BLaER1 treated with 17β-estradiol and CSF1 and Interleukin-3, amounts not matched to agents 10 nM and 100 nM (cell line): ENCODE measurements around the gene TNFRSF1B.
A peak's percentile ranks its signal among the peaks of the same experiment; 100 is the strongest.

ENCODE experiments used
- H3K27ac ChIP-seq, 11 experiments: shearing (Covaris generic); formaldehyde crosslinking; 2 replicates each; pipeline ENCODE4 v1.8.1; 2022
- H3K27me3 ChIP-seq, 11 experiments: shearing (Covaris generic); formaldehyde crosslinking; 2 replicates each; pipeline ENCODE4 v1.8.1; 2022
- H3K36me3 ChIP-seq, 11 experiments: shearing (Covaris generic); formaldehyde crosslinking; 2 replicates each; pipeline ENCODE4 v1.8.1; 2022
- H3K4me1 ChIP-seq, 10 experiments: shearing (Covaris generic); formaldehyde crosslinking; 2 replicates each; pipeline ENCODE4 v1.8.1; 2022
- H3K4me2 ChIP-seq, 11 experiments: shearing (Covaris generic); formaldehyde crosslinking; 2 replicates each; pipeline ENCODE4 v1.8.1; 2022
- H3K4me3 ChIP-seq, 10 experiments: shearing (Covaris generic); formaldehyde crosslinking; 2 replicates each; pipeline ENCODE4 v1.8.1; 2022
- H3K9ac ChIP-seq, 11 experiments: shearing (Covaris generic); formaldehyde crosslinking; 2 replicates each; pipeline ENCODE4 v1.8.1; 2022
- H3K9me3 ChIP-seq, 11 experiments: shearing (Covaris generic); formaldehyde crosslinking; replicated peaks in 1 of 11; 2 replicates each; pipeline ENCODE4 v1.8.1; 2022
- H4K20me1 ChIP-seq, 11 experiments: shearing (Covaris generic); formaldehyde crosslinking; 2 replicates each; pipeline ENCODE4 v1.8.1; 2022
- Cebpa-rat ChIP-seq, 11 experiments: shearing (Covaris generic); IDR thresholded peaks; 2 replicates each; pipeline ENCODE4 v1.8.1; 2022

The TNFRSF1B gene

GRCh38 chr1:12245116-12245515, 78.3 kb downstream of the TNFRSF1B start:
- Histone ChIP-seq H3K36me3 (peaks cover 85 to 97% (median 92%) of the 10 kb centered on the region in 11 experiments), H3K9me3 (no peaks in the 10 kb centered on the region), H3K27me3 (no peaks in the 10 kb centered on the region), H3K9ac (peak overlapping the region in 2 of 11 experiments; percentile 7 to 34; a peak in 1 of 22 replicates), H3K4me3 (no peak overlapping the region), H3K4me2 (no peak overlapping the region), H3K27ac (no peak overlapping the region), H4K20me1 (peaks cover 0 to 32% (median 3%) of the 10 kb centered on the region in 11 experiments; a peak in 8 of 22 replicates), H3K4me1 (peaks cover 0 to 5% (median 0%) of the 10 kb centered on the region in 10 experiments; a peak in 1 of 20 replicates)
- TF ChIP-seq Cebpa-rat (IDR thresholded peaks at IDR 0.05): no peak

GRCh38 chr1:12245733-12246132, 78.9 kb downstream of the TNFRSF1B start:
- H3K9me3 ChIP-seq: no peaks in the 10 kb centered on the region
- H4K20me1 ChIP-seq: peaks cover 0 to 29% (median 3%) of the 10 kb centered on the region in 11 experiments; a peak in 8 of 22 replicates
- no peak overlapping the region for H3K4me2 ChIP-seq
- peaks cover 91 to 100% (median 98%) of the 10 kb centered on the region in 11 experiments for H3K36me3 ChIP-seq
- H3K9ac ChIP-seq: no peak overlapping the region; a peak in 2 of 22 replicates
- no peak overlapping the region for H3K4me3 ChIP-seq
- no peak overlapping the region for H3K27ac ChIP-seq
- TF ChIP-seq Cebpa-rat (IDR thresholded peaks at IDR 0.05): no peak
- H3K27me3 ChIP-seq: no peaks in the 10 kb centered on the region
- H3K4me1 ChIP-seq: peaks cover 0 to 5% (median 0%) of the 10 kb centered on the region in 10 experiments; a peak in 1 of 20 replicates

- H3K27ac ChIP-seq: no peak overlapping the region
- peaks cover 92 to 100% (median 97%) of the 10 kb centered on the region in 11 experiments for H3K36me3 ChIP-seq
- H4K20me1 ChIP-seq: peaks cover 0 to 21% (median 3%) of the 10 kb centered on the region in 11 experiments; a peak in 6 of 22 replicates
- H3K4me2 ChIP-seq: no peak overlapping the region
- TF ChIP-seq Cebpa-rat (IDR thresholded peaks at IDR 0.05): no peak
- H3K4me1 ChIP-seq: peaks cover 0 to 5% (median 0%) of the 10 kb centered on the region in 10 experiments; a peak in 1 of 20 replicates
- H3K9ac ChIP-seq: no peak overlapping the region
- no peaks in the 10 kb centered on the region for H3K9me3 ChIP-seq
- no peaks in the 10 kb centered on the region for H3K27me3 ChIP-seq
- no peak overlapping the region for H3K4me3 ChIP-seq
Measured at GRCh38 chr1:12246584-12246983, 79.8 kb downstream of the TNFRSF1B start.

GRCh38 chr1:12249181-12249580, 82.4 kb downstream of the TNFRSF1B start:
- Histone ChIP-seq H3K36me3 (peaks cover 92 to 100% (median 96%) of the 10 kb centered on the region in 11 experiments), H3K27me3 (no peaks in the 10 kb centered on the region), H3K27ac (no peak overlapping the region), H3K9me3 (no peaks in the 10 kb centered on the region), H4K20me1 (peaks cover 0 to 14% (median 0%) of the 10 kb centered on the region in 11 experiments; a peak in 5 of 22 replicates), H3K9ac (no peak overlapping the region), H3K4me3 (no peak overlapping the region), H3K4me2 (no peak overlapping the region), H3K4me1 (peaks cover 0 to 5% (median 0%) of the 10 kb centered on the region in 10 experiments; a peak in 1 of 20 replicates)
- no peak for TF ChIP-seq Cebpa-rat (IDR thresholded peaks at IDR 0.05)

GRCh38 chr1:12249748-12250147, 83.0 kb downstream of the TNFRSF1B start:
- no peak overlapping the region for H3K4me2 ChIP-seq
- TF ChIP-seq Cebpa-rat (IDR thresholded peaks at IDR 0.05): no peak
- no peak overlapping the region for H3K9ac ChIP-seq
- no peaks in the 10 kb centered on the region for H3K9me3 ChIP-seq
- H3K4me1 ChIP-seq: peaks cover 0 to 5% (median 0%) of the 10 kb centered on the region in 10 experiments; a peak in 1 of 20 replicates
- no peak overlapping the region for H3K4me3 ChIP-seq
- peaks cover 92 to 100% (median 96%) of the 10 kb centered on the region in 11 experiments for H3K36me3 ChIP-seq
- H3K27ac ChIP-seq: no peak overlapping the region
- peaks cover 0 to 14% (median 0%) of the 10 kb centered on the region in 11 experiments; a peak in 4 of 22 replicates for H4K20me1 ChIP-seq
- no peaks in the 10 kb centered on the region for H3K27me3 ChIP-seq

GRCh38 chr1:12251442-12251841, 84.7 kb downstream of the TNFRSF1B start:
- no peak overlapping the region for H3K9ac ChIP-seq
- H3K27me3 ChIP-seq: no peaks in the 10 kb centered on the region
- peaks cover 89 to 100% (median 96%) of the 10 kb centered on the region in 11 experiments for H3K36me3 ChIP-seq
- H3K4me2 ChIP-seq: no peak overlapping the region
- H3K9me3 ChIP-seq: no peaks in the 10 kb centered on the region
- peaks cover 0 to 14% (median 0%) of the 10 kb centered on the region in 11 experiments; a peak in 5 of 22 replicates for H4K20me1 ChIP-seq
- no peak overlapping the region for H3K27ac ChIP-seq
- H3K4me3 ChIP-seq: no peak overlapping the region
- no peaks in the 10 kb centered on the region for H3K4me1 ChIP-seq
- TF ChIP-seq Cebpa-rat (IDR thresholded peaks at IDR 0.05): no peak

GRCh38 chr1:12255913-12256312, 89.1 kb downstream of the TNFRSF1B start:
- Histone ChIP-seq H3K9me3 (no peaks in the 10 kb centered on the region), H4K20me1 (peaks cover 0 to 4% (median 0%) of the 10 kb centered on the region in 11 experiments; a peak in 2 of 22 replicates), H3K9ac (no peak overlapping the region), H3K4me3 (no peak overlapping the region), H3K27me3 (no peaks in the 10 kb centered on the region), H3K4me1 (no peaks in the 10 kb centered on the region), H3K27ac (no peak overlapping the region), H3K4me2 (no peak overlapping the region), H3K36me3 (peaks cover 91 to 100% (median 97%) of the 10 kb centered on the region in 11 experiments)
- no peak for TF ChIP-seq Cebpa-rat (IDR thresholded peaks at IDR 0.05)

- TF ChIP-seq Cebpa-rat (IDR thresholded peaks at IDR 0.05): no peak
- Histone ChIP-seq H3K27ac (no peak overlapping the region), H3K9ac (no peak overlapping the region), H3K36me3 (peaks cover 94 to 100% (median 98%) of the 10 kb centered on the region in 11 experiments), H3K4me2 (no peak overlapping the region), H3K9me3 (peaks cover 0 to 9% (median 7%) of the 10 kb centered on the region in 11 experiments; a peak in 8 of 22 replicates), H3K4me3 (no peak overlapping the region), H4K20me1 (peaks cover 0 to 4% (median 0%) of the 10 kb centered on the region in 11 experiments; a peak in 2 of 22 replicates), H3K4me1 (no peaks in the 10 kb centered on the region), H3K27me3 (no peaks in the 10 kb centered on the region)
Measured at GRCh38 chr1:12258272-12258671, 91.5 kb downstream of the TNFRSF1B start.
